ENCODE results near the gene RNF149.
A peak's percentile ranks its signal among the peaks of the same experiment; 100 is the strongest.
"Not testable (repeated sequence)": the region's sequence is repeated elsewhere in the genome, so short reads cannot be mapped to it uniquely, and the experiment has no call there.

Gene RNF149

DNA sequence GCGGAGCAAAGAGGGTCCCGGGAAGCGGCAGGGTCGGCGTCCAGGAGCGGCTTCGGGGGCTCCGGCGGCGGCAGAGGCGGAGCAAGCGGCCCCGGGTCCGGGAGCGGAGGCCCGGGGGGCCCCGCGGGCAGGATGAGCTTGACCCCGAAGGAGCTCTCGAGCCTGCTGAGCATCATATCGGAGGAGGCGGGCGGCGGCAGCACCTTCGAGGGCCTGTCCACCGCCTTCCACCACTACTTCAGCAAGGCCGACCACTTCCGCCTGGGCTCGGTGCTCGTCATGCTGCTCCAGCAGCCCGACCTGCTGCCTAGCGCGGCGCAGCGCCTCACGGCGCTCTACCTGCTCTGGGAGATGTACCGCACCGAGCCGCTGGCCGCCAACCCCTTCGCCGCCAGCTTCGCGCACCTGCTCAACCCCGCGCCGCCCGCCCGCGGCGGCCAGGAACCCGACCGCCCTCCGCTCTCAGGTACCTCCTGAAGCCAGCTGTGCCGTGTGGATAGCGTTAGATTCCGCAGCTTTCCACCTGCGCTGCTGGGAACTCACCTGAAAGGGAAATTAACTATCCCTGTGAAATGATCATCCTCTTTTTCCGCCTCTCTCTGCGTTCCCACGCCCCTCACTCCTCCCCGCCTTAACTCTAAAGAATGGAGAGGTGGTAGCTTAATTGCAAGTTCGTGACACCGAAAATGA, 55.3 kb downstream of the RNF149 start:
- DNase-seq: peak; percentile 33

DNA sequence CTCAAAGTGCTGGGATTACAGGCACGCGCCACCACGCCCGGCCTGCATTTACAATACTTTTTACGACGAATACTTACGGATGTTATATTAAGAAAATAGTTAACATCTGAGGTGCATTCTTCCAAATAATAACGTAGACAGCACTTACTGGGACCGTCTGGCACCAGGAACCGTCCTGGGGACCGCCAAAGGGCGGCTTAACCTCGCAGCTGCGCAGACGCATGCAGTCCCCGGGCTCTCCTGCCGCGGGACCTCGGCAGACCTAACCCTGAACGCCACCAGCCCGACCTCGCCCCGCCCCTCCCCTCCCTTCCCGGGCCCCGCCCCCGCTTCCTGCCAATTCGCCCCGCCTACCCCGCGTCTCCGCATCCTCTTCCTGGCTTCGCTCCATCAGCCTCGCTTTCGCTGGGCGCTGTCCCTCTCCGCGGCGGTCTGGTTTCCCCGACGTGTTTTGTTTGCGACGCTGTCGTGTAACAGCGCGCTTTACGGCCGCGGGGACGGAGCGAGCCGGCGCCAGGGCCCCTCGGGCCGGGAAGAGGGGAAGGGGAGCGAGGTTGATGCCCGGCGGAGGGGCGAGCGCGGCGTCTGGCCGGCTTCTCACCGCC, 56.0 kb downstream of the RNF149 start, which contains the start of gene CNOT11:
Gene CNOT11 (plus strand): TSS at position 479 of the 605 bp plus-strand sequence. CDS start 79 bp downstream, at position 558.
- DNase-seq: peak; percentile 94

DNA sequence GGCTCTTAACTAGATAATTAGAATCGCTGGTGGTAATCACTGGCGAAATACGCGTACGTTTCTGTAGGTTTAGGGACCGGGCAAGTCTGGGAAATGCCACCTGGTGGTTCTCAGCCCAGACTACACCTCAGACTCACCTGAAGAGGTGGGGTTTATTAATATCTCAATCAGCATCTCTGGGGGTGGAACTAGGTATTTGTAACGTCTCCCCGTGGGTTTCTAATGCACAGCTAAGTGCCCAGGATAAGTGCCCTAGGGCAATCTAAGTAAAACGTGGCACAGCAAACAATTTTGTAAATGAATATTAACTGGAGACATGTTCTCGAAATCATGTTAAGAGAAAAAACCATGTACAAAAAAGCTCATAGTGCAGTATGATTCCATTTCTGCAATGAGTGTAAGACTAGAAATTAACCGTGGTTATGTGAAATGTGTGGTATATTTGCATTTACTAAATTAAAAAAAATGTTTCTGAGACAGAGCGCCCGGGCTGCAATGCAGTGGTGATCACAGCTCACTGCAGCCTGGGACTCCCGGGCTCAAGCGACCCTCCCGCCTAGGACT, 56.6 kb downstream of the RNF149 start:
- DNase-seq: peak; percentile 64

DNA sequence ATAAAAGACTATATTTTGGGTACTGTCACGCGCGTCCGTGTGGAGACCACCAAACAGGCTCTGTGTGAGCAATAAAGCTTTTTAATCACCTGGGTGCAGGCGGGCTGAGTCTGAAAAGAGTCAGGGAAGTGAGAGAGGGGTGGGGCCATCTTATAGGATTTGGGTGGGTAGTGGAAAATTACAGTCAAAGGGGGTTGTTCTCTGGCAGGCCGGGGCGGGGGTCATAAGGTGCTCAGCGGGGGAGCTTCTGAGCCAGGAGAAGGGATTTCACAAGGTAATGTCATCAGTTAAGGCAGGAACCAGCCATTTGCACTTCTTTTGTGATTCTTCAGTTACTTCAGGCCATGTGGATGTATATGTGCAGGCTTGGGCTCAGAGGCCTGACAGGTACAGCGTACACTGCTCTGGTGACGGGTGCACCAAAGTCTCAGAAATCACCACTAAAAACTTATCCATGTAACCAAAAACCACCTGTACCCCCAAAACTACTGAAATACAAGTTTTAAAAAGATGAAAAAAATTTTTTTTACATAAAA, 57.2 kb downstream of the RNF149 start:
- not testable (repeated sequence) for DNase-seq

DNA sequence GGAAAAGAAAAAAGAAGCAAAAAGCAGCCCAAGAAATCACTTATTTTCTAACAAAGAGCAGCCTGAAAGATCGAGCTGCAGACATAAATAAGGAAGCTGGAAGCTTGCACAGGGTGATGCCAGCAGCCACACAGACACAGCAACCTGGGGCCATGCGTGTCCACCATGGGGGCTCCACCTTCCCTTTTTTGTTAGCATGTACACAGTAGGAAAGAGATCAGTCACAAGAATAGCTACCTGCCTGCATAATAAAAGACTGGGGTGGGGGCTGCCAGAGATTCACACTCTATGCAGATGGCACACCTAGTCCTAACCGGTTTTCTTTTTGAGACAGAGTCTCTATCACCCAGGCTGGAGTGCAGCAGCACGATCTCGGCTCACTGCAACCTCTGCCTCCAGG, 58.7 kb downstream of the RNF149 start:
- DNase-seq: no peak

DNA sequence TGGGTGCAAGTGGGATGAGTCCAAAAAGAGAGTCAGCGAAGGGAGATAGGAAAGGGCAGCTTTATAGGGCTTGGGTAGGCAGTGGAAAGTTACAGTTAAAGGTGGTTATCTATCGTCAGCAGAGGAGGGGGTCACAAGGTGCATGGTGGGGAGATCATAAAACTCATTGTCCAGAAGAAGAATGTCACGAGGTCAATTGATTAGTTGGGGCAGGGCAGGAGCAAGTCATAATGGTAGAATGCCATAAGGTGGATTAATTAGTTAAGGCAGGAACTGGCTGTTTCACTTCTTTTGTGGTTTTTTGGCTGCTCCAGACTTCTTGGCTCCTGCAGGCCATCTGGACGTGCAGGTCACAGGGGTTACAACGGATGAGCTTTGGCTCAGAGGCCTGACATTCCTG, 59.7 kb downstream of the RNF149 start:
- DNase-seq: not testable (repeated sequence)

DNA sequence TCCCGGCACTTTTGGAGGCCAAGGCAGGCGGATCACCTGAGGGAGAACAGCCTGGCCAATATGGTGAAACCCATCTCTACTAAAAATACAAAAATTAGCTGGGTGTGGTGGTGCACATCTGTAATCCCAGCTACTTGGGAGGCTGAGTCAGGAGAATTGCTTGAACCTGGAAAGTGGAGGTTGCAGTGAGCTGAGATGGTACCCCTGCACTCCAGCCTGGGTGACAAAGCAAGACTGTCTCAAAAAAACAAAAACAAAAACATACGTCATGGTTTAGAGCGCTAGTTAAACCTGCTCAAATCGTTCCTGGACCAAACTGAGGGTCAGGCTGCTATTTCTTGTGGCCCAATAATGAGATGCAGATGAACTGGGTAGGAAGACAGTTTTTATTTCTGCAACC, 63.0 kb downstream of the RNF149 start:
- DNase-seq: not testable (repeated sequence)

DNA sequence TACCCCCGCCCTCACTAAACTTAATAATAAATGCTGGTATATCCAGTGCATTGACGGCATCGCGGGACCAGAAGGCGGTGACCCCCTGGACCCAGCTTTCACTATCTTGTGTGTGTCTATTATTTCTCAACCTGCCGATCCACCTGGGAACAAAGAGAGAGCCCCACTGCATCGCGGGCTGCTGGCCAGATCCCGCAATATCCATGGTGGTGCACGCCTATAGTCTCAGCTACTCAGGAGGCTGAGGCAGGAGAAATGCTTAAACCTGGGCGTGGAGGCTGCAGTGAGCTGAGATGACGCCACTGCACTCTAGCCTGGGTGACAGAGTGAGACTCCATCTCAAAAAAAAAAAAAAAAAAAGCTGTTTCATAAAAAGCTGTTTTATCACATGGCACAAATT, 63.6 kb downstream of the RNF149 start:
- DNase-seq: not testable (repeated sequence)

DNA sequence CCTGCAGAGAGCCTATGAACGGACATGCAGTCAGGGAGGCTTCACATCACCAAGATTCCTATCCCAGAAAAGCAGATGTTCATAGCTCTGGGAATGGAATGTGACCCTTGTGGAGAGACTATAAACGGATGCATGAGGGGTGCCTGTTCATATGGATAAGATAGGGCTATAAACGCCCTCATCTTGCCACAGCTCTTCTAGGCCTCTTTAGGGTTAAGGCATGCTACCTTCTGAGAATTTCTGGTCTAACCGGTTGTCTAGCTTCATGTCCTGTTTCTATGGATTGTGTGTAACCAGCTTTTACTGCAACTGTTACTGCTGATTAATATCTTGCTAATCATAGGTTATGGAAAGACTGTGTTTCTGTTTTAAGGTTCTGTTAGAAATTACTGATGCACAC, 64.1 kb downstream of the RNF149 start:
- not testable (repeated sequence) for DNase-seq

DNA sequence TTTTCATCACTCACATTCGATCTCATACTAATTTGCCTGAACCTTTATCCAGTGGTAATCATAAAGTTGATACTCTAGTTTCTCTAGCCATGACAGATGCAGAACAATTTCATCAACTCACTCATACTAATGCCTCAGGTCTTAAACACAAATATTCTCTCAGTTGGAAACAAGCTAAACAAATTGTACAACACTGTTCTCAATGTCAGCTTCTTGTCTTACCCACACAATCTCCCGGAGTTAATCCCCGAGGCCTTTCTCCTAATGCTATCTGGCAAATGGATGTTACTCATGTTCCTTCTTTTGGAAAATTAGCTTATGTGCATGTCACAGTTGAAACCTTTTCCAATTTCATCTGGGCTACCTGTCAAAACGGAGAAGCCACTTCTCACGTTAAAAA, 67.3 kb downstream of the RNF149 start:
- DNase-seq: no peak

DNA sequence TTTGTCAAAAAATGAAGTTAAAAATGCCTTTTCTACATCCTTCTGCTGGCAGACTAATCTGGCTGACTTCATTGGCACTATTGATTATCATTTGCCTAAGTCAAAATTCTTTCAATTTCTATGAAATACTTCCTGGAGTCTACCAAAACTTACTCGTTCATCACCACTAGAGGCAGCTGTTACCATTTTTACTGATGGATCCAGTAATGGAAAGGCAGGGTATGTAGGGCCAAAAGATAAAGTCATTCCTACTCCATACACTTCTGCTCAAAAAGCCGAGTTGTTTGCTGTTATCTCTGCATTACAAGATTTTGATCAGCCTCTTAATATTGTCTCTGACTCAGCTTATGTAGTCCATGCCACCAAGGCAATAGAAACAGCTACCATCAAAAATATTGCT, 67.8 kb downstream of the RNF149 start:
- not testable (repeated sequence) for DNase-seq

DNA sequence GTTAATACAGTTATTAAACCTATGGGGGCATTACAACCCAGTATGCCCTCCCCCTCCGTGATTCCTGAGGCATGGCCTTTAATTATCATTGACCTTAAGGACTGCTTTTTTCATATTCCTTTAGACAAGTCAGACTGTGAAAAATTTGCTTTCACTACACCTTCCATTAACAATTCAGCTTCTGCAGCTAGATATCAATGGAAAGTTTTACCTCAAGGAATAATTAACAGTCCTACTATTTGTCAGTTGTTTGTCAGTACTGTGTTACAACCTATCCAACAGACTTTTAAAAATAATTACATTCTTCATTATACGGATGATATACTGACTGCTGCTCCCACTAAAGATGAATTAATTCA, 68.8 kb downstream of the RNF149 start:
- not testable (repeated sequence) for DNase-seq

DNA sequence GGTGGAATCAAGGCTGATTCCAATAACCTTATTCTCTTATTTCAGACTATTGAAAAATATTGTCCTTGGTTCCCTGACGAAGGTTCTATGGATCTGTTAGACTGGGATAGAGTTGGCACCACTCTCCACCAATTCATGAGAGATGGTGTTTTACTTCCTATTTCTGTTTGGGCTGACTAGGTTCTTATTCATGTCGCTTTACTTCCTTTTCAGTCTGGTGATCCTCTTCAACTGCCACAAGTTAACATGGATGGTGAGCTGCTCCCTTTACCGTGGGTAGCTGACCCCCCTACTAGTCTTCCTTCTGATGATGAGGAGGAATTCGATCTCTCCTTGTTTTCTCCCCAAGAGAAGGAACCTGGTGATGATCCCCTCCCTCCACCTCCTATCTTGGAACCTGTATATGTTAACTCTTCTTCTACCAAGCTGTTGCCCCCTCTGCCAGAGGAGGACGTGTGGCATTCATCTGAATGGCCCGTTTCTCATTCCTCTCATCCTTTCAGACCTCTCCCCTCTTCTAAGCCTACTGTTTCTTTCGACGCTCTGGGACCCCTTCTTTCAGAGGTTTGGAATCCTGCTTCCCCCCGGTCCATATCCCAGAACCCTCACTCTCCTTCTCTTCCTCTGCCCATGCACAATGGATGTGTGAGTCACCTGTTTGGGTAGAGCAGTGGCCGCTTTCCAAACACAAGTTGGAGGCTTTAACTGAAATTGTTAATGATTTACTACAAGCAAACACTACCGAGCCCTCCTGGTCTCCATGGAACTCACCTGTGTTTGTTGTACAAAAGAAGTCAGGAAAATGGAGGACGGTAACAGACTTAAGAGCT, 69.4 kb downstream of the RNF149 start:
- no peak for DNase-seq

DNA sequence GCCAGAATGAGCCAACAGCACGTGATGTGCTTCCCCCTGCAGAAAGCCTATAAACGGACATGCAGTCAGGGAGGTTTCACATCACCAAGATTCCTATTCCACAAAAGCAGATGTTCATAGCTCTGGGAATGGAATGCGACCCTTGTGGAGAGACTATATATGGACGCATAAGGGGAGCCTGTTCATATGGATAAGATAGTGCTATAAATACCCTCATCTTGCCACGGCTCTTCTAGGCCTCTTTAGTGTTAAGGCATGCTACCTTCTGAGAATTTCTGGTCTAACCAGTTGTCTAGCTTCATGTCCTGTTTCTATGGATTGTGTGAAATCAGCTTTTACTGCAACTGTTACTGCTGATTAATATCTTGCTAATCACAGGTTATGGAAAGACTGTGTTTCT, 70.6 kb downstream of the RNF149 start:
- not testable (repeated sequence) for DNase-seq

DNA sequence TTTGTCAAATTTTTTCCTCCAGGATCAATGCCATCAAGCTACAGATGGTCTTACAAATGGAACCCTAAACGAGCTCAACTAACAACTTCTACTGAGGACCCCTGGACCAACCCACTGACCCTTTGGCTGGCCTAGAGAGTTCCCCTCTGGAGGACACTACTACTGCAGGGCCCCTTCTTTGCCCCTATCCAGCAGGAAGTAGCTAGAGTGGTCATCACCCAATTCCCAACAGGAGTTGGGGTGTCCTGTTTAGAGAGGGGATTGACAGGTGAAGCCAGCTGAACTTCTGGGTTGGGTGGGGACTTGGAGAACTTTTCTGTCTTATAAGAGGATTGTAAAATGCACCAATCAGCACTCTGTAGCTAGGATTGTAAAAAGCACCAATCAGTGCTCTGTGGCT, 72.5 kb downstream of the RNF149 start:
- not testable (repeated sequence) for DNase-seq

DNA sequence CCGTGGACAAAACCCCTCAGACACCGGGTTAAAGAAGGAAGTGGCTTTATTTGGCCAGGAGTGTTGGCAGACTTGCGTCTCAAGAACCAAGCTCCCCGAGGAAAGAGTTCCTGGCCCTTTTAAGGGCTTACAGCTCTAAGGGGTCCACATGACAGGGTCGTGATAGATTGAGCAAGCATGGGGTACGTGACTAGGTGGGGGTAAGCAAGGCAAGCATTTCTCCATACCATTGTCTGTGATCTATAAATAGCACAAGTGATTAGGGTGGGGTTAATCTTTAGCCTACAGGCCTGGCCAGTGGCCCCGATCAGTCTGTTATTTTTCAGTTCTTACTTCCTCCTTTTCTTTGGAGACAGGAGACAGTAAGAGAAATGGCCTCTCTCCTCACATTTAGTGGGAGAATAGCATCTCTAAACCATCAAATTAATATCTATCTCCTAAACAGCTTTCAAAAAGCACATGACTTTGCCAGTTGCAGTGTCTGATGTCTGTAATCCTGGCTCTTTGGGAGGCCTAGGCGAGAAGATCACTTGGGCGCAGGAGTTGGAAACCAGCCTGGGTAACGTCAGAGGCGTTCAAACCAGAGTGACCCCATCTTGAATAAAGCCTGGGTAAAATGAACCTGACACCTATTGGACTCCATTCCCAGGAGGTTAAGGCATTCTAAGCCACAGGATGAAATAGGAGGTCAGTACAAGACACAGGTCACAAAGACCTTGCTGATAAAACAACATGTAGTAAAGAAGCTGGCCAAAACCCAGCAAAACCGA, 74.1 kb downstream of the RNF149 start:
- no peak for DNase-seq

DNA sequence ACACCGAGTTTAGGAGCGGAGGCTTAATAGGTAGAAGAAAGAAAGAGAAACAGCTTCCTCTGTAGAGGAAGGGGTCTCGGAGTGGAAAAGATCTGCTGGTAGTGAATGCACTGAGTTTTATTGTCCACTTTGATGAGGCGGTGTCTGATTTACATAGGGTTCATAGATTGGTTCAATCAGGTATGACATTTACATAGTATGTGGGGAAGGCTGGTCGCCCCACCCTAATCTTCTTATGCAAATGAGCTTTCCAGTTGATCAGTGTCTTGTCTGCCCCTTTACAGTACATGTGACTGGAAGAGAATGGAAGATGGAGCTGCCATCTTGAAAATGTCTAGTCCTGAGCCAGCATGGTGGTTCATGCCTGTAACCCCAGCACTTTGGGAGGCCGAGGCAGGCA, 75.7 kb downstream of the RNF149 start:
- no peak for DNase-seq

DNA sequence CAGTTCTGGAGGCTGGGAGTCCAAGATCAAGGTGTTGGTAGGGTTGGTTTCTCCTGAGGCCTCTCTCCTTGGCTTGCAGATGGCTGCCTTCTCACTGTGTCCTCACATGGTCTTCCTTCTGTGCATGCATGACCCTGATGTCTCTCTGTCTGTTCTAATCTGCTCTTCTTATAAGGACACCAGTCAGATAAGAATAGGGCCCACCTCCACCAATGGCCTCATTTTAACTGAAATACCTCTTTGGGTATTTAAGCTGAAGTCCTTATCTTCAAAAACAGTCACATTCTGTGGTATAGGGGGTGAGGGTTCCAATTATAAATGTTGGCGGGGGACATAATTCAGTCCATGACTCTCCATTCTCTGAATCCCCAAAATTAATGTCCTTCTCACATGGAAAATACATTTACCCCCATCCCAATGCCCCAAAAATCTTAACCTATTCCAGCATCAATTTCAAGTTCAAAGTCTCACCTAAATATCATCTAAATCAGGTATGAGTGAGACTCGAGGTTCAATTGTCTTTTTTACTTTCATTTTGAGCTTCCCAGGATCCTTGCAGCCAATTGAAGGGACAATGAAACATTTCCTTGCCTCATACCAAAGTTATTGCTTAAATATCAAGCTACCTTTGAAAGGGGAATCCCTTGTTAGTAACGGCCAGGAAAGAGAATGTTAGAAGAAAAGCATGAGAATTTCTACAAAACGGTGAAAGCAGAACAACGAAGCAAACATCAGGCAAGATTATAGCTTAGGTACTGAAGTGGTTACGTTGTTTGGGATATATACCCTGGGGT, 76.4 kb downstream of the RNF149 start:
- DNase-seq: no peak

DNA sequence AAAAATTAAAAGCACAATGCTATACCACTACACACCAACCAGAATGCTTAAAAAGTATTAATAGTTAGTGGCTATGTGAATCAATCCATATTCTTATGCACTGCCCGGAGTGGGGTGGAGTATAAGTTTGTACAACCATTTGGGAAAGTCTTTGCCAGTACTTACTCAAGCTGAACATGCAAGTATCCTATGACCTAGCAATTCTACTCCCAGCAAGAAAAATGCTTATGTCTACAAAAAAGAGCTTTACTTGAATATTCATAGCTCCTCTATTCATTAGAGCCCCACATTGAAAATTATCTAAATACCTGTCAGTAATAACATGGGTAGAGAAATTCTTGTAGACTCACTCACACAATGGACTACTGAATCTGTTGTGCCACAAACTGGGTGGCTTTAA, 77.3 kb downstream of the RNF149 start:
- DNase-seq: no peak

DNA sequence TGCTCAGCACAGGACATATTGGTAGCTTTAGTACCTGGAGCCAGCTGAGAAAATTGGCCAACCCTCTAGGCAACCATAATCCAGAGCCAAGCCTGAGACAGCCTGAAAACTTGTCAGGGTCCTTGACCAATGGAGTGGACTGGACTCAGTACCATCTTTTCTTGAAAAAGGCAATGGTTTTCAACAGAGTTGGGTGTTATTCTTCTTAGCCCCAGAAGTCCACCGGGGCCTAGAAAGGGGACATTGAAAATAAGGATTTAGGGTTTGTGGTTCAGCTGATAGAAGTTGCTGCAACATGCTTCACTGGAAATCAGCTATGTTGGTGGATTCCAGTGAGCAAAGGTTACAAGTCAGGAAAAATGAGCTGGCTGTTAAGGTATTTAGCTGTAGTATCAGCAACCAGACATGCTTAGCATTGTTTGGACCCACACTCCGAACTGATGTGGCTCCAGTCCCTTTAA, 77.9 kb downstream of the RNF149 start:
- DNase-seq: no peak
